Activated CD4-positive, alpha-beta T cell treated with anti-CD3 and anti-CD28 coated beads for 48 hours (primary cell): Measurements from ENCODE around the gene BRD4.

Experiments
- DNase-seq: peaks from one replicate; pipeline ENCODE4 v3.0.0-alpha.2; 2020

BRD4 gene

DNA sequence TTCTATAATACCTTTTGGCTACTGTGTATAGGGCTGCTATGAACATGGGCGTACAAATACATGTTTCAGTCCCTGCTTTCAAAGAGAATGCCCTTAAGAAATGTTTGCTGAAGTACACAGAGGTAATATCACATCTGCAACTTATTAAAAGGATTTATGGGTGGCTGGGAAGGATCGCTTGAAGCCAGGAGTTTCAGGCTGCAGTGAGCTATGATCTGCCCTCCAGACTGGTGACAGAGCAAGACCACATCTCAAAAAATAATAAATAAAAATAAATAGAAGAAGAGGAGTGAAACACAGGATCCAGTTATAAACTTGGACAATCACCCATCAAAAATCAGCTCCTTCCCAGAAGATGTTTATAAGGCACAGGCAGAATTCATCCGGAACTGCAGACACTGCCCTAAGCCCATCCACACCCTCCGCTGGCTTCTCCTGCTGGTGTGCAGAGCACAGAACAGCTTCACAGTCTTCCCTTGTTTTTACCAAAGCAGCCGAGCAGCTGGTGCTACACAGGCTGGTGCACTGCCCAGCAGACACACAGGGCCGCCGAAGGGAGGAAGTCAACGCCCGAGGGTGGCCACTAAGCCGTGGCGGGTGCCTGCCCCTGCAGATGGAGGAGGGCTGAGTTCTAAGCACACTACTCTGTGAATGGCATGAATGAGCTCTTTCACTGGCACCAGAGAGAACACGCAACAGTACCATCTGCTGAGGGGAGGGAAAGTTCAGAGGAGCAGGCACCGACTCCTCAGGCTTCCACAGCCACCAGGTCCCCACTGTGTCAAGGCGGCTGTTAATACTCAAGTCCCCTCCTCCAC lies 44.0 kb downstream of the BRD4 start:
- no peak for DNase-seq

DNA sequence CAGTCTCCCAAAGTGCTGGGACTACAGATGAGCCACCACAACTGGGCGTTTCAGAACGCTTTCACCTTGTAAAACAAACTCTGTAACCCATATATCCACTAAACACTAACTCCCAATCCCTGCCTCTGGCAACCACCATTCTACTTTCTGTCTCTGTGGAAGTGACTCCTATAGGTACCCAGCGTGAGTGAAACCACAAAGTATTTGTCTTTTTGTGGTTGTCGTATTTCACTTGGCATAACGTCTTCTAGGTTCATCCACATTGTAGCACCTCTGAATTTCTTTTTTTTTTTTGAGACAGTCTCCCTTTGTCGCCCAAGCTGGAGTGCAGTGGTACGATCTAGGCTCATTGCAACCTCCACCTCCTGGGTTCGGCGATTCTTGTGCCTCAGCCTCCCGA lies 44.8 kb downstream of the BRD4 start:
- no peak for DNase-seq

- no peak for DNase-seq
Observed at GRCh38 chr19:15286688-15287365, 45.5 kb downstream of the BRD4 start.

DNA sequence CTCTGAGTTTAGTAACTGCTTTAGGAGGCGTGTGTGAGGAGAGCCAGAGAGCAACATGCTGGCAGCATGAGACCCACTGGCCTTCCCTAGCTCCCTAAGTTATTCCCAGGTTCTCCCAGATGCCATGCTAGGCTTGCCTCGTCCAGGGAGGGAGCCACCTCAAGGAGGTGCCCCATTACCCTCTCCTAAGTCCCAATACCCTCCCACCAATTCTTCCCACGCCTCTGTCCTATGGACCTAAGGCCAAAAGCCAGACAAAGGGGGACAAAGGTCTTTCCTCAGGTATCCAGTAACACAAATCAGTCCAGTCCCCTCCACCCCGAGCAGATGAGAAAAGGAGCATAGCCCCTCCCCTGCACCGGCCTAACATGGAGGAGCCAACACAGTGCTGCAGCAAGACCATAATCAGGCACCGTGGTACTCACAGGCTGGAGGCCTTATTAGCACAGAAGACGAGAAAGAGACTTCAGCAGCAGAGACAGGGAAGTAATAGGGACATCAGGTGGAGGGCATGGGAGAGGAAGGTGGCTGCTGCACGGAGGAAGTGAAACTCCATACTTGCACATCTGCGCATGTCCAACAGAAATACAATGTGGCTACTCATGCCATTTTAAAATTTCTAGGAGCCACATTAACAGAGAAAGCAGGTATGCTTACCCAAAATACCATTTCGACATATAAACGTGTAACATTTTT lies 46.3 kb downstream of the BRD4 start:
- no peak for DNase-seq

GRCh38 chr19:15284896-15285295 lies 47.4 kb downstream of the BRD4 start:
- DNase-seq = no peak

GRCh38 chr19:15284091-15284490 lies 48.2 kb downstream of the BRD4 start:
- DNase-seq = no peak

DNA sequence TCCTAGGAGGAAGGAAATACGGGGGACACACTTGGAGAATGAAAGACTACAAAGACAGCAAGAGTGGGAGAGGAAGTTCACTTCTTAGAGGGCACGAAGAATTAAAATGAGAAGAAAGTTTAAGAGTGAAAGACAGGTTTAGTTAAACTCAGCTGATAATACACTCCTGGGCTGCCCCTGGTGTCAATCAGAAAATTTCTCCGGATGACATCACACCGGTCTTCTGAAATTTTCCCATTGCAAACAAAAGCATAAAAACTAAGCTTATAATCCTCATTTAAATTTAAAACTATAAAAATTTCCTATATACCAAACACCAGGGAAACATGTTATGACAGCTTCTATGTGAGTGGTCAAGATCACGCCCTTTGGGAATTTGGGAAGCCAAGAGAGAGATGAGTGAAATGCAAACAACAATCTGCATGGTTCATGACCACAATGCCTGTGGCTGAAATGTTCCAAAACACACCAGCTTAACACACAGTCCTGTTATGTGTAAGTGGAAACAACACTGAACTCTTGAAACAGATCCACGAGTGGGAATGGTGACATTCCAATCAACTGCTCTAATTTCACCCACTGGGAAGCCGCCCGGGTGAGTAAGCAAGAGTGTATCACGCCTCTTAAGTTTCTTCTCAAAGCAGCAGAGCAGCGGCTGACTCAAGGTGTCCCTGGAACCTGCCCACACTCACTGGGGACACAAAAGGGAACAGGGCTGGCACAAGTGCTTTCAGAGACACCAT lies 49.0 kb downstream of the BRD4 start:
- DNase-seq = peak; percentile 61

DNA sequence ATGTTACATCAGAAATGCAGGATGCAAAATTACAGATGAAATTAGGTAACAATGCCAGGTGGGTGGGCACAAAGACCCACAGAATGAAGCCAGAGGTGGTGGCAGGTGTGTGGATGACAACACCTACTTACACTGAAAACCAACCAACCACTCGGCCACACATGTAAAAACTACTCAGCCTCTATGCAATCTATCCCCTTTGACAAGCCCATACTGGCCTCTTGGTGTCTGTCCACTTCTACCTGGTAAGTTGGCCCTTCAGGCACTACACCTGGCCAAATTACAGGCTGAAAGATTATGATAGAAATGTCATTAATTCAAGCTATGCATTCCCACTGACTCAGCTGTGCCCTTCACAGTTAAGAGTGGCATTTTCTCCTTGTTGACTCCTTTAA lies 50.0 kb downstream of the BRD4 start:
- no peak for DNase-seq

GRCh38 chr19:15280915-15281683 lies 51.2 kb downstream of the BRD4 start:
- no peak for DNase-seq

GRCh38 chr19:15280048-15280725 lies 52.2 kb downstream of the BRD4 start:
- no peak for DNase-seq

- DNase-seq = no peak
Observed at GRCh38 chr19:15279326-15279904, 52.9 kb downstream of the BRD4 start.

GRCh38 chr19:15276620-15277215 lies 55.6 kb downstream of the BRD4 start:
- no peak for DNase-seq

GRCh38 chr19:15274477-15274876 lies 57.9 kb downstream of the BRD4 start:
- DNase-seq = no peak

- DNase-seq = no peak
Observed at GRCh38 chr19:15269806-15270205, 62.5 kb downstream of the BRD4 start.

GRCh38 chr19:15268928-15269253 lies 63.4 kb downstream of the BRD4 start:
- no peak for DNase-seq

DNA sequence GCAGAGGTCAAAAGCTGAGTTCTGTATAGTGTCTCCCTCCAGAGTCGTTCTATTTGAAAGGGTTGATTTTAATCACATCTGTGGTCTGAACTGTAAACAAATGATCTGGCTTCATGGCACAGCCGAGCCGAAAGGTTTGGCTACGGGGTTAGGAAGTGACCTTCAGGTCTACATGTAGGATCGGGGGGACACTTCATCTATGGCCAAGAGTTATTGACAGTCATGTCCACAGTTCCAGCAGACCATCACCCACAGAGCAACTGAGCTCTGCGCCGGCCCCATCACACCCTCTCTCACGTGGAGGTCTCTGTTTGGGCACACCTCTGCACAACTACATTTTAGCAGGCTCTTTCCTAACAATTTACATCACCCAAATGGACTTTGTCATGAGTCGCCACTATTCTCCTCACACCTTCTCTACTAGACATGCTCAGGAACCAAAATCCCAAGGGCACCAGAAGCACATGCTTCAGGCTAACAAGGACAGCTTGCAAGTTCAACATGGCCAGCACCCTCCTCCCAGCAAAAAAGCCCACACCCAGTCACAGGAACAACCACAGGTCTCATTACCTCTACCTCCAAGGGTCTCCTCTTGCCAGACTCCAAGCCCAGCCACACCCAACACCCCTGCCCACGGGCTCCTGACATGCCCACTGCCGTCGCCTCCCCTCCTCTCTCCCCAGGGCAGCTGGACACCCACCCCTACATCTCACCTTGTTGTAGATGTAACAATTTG lies 64.0 kb downstream of the BRD4 start:
- DNase-seq = no peak

DNA sequence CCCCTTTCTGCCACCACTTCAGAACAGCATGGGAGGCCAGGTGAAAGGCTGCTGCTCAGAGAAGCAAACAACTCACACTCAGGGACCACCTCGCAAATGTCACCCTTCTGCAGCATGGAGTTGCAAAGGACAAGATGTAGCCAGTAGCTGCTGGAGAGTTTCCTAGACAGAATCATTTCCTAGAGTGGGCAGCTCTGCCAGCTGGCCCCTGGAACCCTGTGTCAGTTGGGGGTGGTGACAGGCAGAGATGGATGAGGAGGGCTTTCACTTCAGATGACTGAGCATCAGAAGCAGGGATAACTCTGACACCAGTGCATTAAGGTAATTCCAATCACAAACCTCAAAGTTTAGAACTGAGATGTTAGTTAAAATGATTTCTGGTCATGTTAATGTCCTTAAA lies 65.7 kb downstream of the BRD4 start:
- no peak for DNase-seq

GRCh38 chr19:15265850-15266248 lies 66.5 kb downstream of the BRD4 start:
- DNase-seq = no peak

- no peak for DNase-seq
Observed at GRCh38 chr19:15265214-15265849, 67.0 kb downstream of the BRD4 start.

DNA sequence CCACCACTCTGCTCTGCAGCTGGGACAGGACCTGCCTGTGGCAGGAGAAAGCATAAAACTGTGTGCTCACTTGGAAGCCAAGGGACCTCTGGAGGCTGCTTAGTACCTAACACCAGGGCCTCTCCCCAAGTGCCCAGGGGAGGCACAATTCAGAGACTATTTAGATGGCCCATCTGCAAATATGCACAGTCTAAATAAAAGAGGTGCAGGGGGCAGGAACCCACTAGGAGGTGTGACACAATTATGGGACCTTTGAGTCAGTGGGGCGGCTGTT lies 67.5 kb downstream of the BRD4 start:
- DNase-seq = no peak
